ENCODE results near the gene NEUROD6.

The NEUROD6 gene

DNA sequence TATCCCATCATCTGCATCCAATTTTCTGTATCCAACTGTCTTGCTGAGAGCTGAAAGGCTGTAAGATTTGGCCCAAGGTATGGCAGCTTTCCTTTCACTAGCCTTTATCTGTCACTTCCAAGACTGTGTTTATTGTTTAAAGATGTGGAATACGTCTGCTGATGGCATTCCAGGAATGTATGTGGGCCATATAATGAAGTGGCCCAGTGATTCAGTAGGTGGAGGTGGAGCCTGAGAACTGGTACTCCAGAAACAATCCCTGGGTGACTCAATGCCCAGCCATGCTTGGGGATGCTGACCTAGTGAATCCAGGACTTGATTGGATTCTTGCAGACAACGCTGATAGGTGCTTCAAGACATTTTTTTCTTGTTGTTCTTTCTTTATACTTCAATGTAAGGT lies 13.5 kb downstream of the NEUROD6 start:
- DNase-seq, result no peak

DNA sequence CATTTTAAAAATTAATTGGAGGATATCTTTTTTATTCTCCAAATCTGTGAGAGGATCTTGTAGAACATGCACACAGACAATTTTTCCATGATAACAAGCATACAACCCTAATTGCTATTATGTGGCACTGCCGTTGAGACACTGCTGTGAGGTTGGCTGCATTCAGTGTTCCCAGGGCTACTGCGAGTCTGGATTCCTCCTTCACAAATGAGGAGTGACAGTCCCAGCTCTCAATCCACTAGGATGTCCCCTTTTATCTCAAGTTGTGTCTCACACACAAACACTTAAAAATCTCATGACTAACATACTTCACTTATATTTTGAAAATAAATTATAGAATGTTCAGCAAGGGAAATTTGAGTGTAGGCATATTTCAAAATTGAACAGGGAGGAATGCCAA lies 14.1 kb downstream of the NEUROD6 start:
- DNase-seq, result no peak

DNA sequence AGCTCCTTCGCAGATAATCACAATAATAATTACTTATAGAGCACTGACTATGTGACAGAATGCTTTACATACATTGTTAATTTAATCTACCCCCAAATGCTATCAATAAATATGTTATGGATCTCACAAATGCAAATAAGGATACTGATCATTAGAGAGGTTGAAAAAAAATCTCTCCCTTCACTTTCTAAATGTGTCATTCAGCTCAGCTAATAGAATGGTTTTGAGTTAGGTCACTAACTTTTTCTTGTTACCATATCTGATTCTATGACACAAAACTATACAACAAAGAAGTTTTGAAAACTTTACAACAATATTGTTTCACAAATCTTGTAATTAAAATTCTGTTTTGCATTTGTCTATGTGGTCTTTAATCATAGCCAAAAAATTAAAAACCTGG lies 17.4 kb downstream of the NEUROD6 start:
- DNase-seq, result no peak

DNA sequence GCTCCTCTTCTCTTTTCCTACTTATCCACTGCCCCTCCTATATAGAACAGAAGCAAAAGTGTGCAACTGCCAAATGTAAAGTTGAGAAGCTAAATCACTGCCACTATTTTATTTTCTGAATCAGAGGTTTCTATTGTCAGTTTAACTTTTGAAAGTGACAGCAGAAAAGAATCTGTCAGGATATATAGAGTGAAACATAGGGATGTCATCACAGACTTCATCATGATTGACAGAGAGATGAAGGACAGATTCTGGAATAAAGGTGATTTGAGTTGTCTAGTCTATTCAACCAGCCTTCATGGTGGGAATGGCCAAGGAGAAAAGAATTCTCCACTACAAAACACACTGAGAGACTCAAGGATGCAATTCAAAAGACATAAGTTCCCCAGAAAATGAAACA lies 19.9 kb downstream of the NEUROD6 start:
- DNase-seq, result no peak

DNA sequence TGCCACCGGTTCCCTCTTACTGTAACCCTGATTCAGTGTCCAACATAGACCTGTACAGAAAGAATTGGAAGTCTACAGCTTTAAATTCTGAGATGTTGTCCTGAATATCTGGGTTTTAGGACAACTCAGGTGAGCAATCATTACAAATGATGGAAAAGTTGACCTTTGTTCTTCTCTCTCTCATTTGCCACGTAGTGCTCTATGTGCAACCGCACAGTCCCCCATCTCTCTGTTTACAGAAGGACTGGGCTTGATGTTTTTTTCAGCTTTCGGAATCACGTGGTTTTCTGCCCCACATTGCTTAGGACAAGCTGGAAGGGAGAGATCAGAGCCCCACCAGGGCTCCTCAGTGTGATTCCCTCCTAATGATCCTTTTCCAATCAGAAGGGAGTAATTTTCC lies 22.2 kb downstream of the NEUROD6 start:
- DNase-seq, result no peak

DNA sequence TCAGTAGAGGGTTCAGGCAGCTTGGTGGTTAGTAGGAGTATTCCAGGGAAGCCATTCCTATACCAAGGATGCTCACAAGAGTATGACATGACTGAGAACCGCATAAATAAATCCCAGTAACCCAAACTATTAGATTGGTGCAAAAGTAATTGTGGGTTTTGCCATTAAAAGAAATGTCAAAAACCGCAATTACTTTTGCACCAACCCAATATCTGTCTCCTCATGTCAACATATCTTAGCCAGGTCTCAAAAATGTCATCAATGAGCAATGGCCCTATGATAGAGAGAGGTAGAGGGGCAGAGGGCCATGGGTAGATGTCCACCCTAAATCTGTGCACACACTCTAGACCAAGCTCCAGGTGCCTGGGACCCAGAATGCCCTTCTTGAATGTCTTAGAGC lies 23.6 kb downstream of the NEUROD6 start:
- DNase-seq, result no peak

DNA sequence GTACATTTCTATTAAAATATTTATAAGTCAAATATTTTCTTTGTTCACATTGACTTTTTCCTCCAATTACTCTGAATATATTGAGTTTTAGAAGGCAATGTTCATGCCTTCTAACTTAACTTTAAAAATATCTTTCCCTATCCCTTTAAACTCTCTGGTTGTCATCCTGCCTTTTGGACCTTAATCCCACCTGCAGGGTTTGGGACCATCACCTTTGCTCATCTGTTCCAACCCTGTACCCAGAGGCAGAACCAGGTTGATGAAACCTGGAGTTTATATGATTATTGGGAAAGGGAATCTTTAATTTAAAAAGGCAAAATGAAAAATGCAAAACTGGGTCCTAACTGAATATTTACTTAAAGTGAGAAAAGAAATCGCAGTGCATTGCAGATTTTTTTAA lies 24.8 kb downstream of the NEUROD6 start:
- no peak for DNase-seq

DNA sequence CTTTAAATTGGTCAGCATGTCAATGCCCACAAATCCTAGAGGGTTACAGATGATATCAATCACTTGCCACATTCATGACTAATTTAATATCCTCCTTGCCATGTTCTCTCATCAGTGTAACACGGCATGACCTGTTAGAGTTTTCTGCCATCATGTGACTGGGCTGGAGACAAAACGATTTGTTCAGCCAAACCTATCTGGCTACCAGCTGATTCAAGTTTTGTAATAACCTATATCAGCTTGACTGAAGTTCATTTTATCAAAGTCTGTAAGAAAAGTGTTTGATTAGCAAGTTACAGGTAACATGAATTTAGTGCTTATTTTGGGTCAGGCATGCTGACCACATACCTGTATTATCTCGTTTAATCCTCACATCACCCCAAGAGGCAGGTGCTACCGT lies 25.7 kb downstream of the NEUROD6 start:
- no peak for DNase-seq

DNA sequence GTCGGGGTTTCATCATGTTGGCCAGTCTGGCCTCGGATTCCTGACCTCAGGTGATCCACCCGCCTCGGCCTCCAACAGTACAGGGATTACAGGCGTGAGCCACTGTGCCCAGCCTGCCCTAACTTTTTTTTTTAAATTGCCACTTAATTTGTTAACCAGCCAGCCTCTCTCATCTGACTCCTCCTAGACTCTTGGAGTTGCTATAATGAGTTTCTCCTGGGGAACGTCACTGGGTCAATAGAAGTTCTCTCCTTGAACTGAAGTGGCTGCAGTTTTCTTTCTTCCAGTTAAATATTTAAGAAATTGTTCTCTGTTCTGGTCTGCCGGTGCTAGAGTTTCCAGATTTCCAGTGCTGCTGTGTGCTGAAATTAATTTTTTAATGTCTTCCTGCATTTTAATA lies 27.6 kb downstream of the NEUROD6 start:
- no peak for DNase-seq

DNA sequence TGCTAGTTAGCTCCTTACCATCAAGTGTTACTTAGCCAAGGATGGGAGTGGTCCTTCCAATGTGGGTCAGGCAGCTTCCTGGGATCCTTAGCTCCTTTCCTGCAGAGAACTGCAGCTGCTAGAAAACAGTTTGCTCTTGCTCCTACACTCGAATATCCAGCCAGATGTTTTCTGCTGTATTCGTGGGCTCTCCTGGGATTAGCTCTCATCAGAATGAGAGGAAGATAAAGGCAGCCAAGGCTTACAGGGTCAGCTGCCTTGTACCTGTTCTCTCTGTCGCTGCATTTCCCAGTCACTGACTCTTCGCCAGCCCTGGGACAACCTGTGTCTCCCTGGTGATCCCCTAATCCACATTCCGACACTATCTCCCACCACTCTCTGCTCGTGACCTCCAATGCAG lies 29.0 kb downstream of the NEUROD6 start:
- DNase-seq, result peak; percentile 41

DNA sequence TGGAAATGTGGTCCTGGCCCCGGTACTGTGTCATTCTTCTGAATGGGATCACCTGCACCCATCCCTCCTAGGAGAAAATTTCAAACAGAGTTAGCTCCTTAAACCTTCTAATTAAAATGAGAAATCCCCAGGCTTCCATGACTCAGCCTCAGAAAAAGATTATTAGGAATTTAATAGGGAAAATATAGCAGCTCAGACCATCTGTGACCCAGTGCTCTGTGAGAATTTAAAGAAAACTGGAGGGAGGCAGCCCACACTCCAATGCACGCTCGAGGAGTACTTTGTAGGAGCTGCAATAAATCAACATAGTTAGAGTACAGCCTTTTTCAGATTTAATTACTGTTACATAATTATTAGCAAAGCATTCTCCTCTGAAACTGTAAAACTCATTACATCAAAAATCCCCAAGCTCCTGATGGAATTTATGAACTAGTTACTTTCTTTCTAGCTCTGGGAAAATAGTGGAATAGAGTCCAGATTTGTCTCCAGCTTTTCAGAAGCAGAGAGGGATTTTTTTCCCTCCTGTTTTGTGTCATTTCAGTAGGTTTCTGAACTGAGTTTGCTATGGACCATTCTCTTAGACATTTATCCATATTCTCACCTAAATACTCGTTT lies 30.1 kb downstream of the NEUROD6 start:
- DNase-seq, result peak; percentile 29

DNA sequence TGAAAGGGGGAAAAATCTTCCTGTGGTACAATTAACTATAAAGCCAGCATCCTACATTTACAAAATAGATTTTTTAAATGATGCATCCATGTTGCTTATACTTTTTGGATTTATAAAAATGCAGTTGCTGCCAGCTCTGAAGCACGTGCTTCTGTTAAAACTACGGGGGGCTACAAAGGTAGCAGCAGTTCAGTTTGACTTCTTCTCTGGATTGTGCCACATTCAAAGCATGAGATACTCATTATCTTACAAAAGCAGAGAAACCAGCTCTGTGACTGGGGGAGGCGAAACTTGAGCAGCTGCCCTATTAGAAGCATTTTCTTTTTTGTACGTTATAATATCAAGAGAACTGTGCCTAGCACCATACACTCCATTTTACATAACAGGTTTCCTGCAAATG lies 31.1 kb downstream of the NEUROD6 start:
- DNase-seq, result no peak

DNA sequence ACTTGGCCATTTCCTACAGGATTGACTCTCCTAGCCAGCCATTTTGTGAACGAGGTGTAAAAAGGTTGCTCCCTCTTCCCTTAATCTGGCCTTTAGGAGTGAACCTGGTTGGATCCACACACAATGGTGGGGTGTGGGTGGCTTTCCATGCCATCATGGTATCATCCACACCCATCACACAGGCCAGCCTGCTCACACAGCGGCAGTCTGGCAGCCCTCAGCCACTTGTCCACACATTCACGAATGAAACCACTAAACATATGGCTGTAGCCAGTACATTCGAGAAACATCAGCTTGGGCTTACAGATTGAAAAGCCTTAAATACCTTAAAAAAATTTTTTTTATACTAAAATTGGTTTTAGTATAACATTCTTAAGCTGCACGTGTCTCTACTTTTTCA lies 31.9 kb downstream of the NEUROD6 start:
- DNase-seq, result no peak

DNA sequence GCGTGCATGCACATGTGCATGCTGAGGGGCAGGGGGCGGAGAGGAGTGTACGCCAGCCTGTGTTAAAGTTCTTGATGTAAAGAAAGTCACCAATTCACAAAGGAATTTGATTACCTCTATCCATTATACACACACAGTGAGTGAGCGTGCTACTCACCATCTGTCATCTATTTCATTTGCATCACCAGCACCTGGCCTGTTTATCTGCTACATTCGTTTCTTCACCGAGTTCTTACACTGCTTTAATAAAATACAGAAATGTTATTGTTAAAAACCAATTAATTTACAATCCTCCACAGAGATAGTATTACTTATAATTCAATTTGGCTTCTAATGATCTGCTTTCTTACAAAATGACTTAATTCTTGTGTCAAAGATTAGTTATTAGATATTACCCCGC lies 32.6 kb downstream of the NEUROD6 start:
- DNase-seq, result peak; percentile 75

DNA sequence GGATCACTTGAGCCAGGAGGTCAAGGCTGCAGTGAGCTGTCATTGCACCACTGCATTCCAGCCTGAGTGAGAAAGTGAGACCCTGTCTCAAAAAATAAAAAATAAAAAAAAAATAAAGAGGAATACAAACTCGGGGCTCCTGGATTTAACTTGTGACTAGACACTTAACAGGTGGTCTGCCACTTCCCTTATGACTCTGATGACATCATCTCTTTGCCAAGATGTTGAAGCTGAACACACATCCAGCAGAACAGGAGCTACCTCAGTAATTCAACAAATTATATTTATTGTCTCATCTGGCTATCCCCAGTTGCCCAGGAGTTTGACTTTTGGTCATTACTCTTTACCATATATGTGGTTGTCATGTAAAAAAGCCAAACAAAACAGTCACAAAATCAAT lies 35.3 kb downstream of the NEUROD6 start:
- DNase-seq, result no peak

DNA sequence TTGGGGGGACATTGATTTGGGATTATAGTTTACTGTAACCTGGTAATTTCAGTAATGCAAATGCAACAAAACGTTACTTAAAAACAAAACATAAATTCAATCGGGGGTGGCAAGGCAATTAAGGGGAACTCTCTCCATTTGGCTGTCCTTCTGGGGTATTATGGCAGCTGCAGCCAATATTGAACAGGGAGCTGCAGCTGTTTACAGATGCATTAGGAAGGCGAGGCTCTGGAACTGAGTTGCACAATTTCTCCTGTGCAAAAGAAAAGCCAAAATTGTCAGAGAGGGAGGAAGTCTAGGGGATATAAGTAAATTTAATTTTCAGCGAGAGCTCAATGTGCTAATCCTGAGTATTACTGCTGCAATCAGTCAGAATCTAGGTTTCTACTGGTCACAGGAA lies 36.1 kb downstream of the NEUROD6 start:
- DNase-seq, result no peak

DNA sequence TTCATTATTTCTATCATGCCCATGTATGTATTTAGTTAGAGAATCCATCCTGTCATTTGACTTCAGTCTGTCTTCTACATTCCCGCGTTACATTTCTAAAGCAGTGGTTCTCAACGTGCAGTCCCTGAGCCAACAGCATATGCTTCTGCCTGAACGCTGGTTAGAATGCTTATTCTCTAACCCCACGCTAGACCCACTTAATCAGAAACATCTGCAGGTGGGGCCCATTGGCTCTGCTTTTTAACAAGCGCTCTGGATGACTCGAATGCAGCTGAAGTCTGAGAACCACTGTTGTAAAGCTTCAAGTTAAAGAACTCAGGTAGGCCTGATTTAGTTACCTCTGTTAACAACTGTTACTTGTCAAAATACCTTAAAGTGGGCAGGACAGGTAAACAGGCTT lies 38.2 kb downstream of the NEUROD6 start:
- DNase-seq, result no peak

DNA sequence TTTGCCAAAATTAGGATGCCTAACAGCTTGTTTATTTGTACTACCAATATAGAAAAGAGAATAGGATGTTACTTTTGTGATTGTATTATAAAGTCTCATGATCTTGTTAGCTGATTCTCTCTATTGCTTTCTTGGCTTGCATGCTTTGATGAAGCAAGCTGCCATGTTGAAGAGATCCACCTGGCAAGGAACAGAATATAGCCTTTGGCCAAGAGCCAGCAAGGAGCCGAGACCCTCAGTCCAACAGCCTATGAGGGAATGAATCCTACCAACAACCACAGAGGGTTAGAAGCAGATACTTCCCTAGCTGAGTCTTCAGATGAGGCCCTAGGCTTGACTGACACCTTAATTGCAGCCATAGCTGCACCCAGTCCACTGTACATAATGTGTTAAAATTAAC lies 41.2 kb downstream of the NEUROD6 start:
- no peak for DNase-seq

DNA sequence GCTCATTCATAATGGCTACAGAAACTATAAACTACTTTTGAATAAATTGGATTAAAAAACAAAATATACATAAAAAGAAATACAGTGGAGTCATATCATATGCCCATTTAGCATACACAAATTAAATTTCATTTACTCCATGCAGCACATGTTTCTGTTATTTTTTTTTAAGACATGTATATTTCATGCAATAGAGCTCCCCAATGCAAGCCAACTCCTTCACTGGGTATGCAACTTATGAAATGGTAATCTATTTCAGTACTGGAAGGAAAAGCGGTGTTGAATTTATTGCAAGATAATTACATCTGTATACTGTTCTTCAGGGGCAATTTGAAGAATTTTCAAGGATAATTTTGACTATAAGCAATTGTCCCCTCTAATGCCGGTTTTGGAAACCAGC lies 49.9 kb downstream of the NEUROD6 start:
- DNase-seq, result no peak
